CD4-positive, alpha-beta T cell treated with Interleukin-6 at 100 ng/mL for 8 hours (primary cell): Measurements from ENCODE around the gene ERICH6.

Experiments
- DNase-seq: peaks from one replicate; pipeline ENCODE4 v3.0.0-alpha.2; 2020; ENCODE audit warnings: mixed read lengths, low spot score

ERICH6 gene

GRCh38 chr3:150613709-150614480 is 89.8 kb downstream of the ERICH6 start:
- no peak for DNase-seq

DNA sequence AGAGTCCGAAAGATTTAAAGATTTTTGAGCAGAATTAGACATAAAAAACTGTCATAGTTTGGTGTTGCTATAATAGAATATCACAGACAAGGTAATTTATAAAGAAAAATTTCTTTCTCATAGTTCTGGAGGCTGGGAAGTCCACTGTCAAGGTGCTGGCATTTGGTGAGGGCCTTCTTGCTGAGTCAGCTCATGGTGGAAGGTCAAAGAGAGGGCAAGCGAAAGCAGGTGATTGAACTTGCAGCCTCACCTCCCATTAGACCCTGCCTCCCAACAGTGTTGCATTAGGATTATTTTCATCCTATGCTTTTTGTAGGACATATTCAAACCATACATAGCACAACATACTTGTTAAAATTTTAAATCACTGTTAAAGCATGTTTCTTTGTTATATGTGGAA is 90.7 kb downstream of the ERICH6 start:
- DNase-seq: no peak

GRCh38 chr3:150612494-150612893 is 91.2 kb downstream of the ERICH6 start:
- DNase-seq: no peak

GRCh38 chr3:150611666-150612065 is 92.1 kb downstream of the ERICH6 start:
- no peak for DNase-seq

- no peak for DNase-seq
Measured at GRCh38 chr3:150610785-150611184, 92.9 kb downstream of the ERICH6 start.

- DNase-seq: no peak
Measured at GRCh38 chr3:150609988-150610387, 93.7 kb downstream of the ERICH6 start.
